Measurements from ENCODE around the gene RALGAPA1. TPM values are rescaled to one million over a fixed set of nuclear protein-coding genes. Genes with fewer than 3 reads are reported as not detected.

The RALGAPA1 gene
- total RNA-seq, 1 donor from 2014 or later = 45.7 TPM

GRCh38 chr14:35533357-35534207 lies 275.5 kb downstream of the RALGAPA1 start, which contains the start of gene INSM2:
TSS of gene INSM2 (plus strand) at chr14:35534164. CDS start at chr14:35534253, 89 bp downstream.
- H3K27me3 Mint-ChIP-seq = peaks cover 82% of the 10 kb centered on the region

DNA sequence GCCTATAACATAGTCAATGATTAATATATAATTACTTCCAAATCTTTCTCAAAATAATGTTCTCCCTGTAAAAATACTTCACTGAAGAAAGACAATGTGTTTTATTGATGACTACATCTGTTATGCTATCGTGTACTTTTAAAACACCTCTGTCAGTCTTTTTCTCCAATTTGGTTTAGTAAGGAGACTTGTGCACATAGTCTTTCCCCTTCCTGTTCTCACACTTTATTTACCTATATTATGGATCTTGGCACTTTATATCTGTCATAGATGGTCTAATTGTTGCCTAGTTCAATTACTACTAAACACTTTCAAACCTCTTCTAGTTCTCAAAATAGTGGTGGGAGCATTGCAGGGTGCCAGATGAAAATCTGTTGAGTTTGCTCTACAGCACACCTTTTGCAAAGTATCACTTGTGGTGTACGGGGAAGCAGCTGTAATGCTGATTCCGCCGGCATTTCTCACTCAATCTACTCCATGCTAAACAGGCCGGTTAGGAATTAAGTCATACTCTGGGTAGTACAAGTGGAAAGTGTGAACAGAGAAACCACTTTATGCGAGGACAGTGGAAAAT lies 276.2 kb downstream of the RALGAPA1 start:
- H3K27ac Mint-ChIP-seq = no peak overlapping the region
- H3K4me1 Mint-ChIP-seq (ENCODE audit: unreplicated experiment) = no peaks in the 10 kb centered on the region
- no peaks in the 10 kb centered on the region for H3K36me3 Mint-ChIP-seq
- no peaks in the 10 kb centered on the region for H3K9me3 Mint-ChIP-seq
- TF ChIP-seq CTCF (conservative IDR thresholded peaks at IDR 0.05) = no peak
- no peak for DNase-seq (ENCODE audit: extremely low spot score, unreplicated experiment)
- H3K27me3 Mint-ChIP-seq = peaks cover 83% of the 10 kb centered on the region
- H3K4me3 Mint-ChIP-seq = peak overlapping the region; percentile 79

More at GRCh38 chr14:35533357-35534207, 275.5 kb downstream of the RALGAPA1 start, which contains the start of gene INSM2:
- no peaks in the 10 kb centered on the region for H3K9me3 Mint-ChIP-seq
- peak; percentile 89 for DNase-seq (ENCODE audit: extremely low spot score, unreplicated experiment)
- H3K4me1 Mint-ChIP-seq (ENCODE audit: unreplicated experiment) = no peaks in the 10 kb centered on the region
- no peak for TF ChIP-seq CTCF (conservative IDR thresholded peaks at IDR 0.05)
- H3K27ac Mint-ChIP-seq = no peak within 1 kb of the TSS
- peak within 1 kb of the TSS; percentile 85 for H3K4me3 Mint-ChIP-seq
- no peaks in the 10 kb centered on the region for H3K36me3 Mint-ChIP-seq

DNA sequence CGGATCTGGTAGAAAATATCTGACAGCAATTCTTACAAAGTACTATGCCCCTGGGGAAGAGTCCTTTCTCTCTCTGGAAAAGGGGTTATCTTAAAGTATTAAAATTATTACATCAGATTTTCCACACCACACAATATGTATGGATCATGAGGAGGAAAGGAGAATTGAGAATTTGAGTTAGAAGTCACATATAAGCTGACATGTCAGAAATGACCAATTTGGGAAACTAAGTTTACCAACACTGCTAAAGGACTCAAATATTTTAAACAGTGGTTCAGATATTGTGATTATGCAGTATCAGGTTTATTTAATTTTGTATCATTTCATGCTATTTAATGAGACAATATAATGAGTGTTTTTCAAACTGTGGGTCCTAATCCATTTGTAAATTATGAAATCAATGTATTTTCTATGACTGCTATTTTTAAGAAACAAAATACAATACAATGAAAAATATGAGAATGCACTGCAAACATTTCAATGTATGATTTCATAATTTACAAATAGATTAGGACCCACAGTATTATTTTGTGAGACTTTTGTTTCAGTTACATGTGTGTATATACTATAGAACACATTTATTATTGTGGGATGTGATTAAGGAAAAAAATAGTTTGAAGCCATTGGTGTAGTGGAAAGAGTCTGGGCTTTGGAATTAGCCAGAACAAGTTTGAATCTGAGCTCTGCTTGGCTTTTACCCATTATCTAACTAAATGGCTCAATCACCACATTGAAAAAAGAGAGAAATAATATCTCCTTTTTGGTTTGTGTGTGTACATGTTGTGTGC lies 276.9 kb downstream of the RALGAPA1 start:
- H3K4me1 Mint-ChIP-seq (ENCODE audit: unreplicated experiment) = no peaks in the 10 kb centered on the region
- no peak for DNase-seq (ENCODE audit: extremely low spot score, unreplicated experiment)
- no peak for TF ChIP-seq CTCF (conservative IDR thresholded peaks at IDR 0.05)
- H3K9me3 Mint-ChIP-seq = no peaks in the 10 kb centered on the region
- no peaks in the 10 kb centered on the region for H3K36me3 Mint-ChIP-seq
- H3K4me3 Mint-ChIP-seq = no peak overlapping the region
- no peak overlapping the region for H3K27ac Mint-ChIP-seq
- H3K27me3 Mint-ChIP-seq = peaks cover 86% of the 10 kb centered on the region

DNA sequence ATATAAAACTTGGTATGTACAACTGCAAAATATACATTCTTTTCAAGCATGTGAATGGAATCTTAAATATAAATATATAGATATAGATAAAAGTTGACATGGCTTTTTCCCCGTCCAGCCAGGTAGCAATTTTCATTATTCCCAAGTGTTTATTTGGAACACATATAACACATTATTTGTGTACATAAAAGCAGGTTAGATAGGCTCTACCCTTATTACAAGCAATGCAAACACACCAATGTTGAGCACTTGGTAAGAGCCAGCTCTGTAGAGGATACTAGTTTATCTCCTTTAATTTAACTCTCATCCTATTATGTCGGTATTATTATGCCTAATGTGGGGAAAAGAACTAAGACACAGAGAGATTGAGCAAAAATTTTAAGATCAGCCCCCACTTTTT lies 282.1 kb downstream of the RALGAPA1 start:
- H3K27ac Mint-ChIP-seq = no peak overlapping the region
- H3K36me3 Mint-ChIP-seq = no peaks in the 10 kb centered on the region
- DNase-seq (ENCODE audit: extremely low spot score, unreplicated experiment) = no peak
- H3K4me3 Mint-ChIP-seq = no peak overlapping the region
- H3K9me3 Mint-ChIP-seq = no peaks in the 10 kb centered on the region
- peaks cover 59% of the 10 kb centered on the region for H3K27me3 Mint-ChIP-seq
- no peak for TF ChIP-seq CTCF (conservative IDR thresholded peaks at IDR 0.05)
- no peaks in the 10 kb centered on the region for H3K4me1 Mint-ChIP-seq (ENCODE audit: unreplicated experiment)

GRCh38 chr14:35525695-35526094 lies 283.4 kb downstream of the RALGAPA1 start:
- Mint-ChIP-seq H3K36me3 (no peaks in the 10 kb centered on the region), H3K4me1 (ENCODE audit: unreplicated experiment) (no peaks in the 10 kb centered on the region), H3K27ac (no peak overlapping the region), H3K9me3 (no peaks in the 10 kb centered on the region), H3K27me3 (peaks cover 51% of the 10 kb centered on the region), H3K4me3 (no peak overlapping the region)
- no peak for DNase-seq (ENCODE audit: extremely low spot score, unreplicated experiment)
- no peak for TF ChIP-seq CTCF (conservative IDR thresholded peaks at IDR 0.05)
